IMR-90 (cell line): ENCODE data around the gene CCDC136. TPM values are rescaled to one million over a fixed set of nuclear protein-coding genes. Genes with fewer than 3 reads are reported as not detected.

Experiments
- ATAC-seq: fragments of 200-7000 bp; cut with Tn5 transposase; 2 replicates; pipeline ENCODE4 v1.9.1; 2020; ENCODE audit warnings: low read depth, mild to moderate bottlenecking, moderate library complexity
- BruUV-seq: library from RNA; stranded (reverse); fragments of 400-500 nt; replicated peaks from 2 replicates; lab custom pipeline; 2021; lab: Mats Ljungman, UMichigan
- CTCF ChIA-PET: fragments of 300-600 bp; formaldehyde crosslinking; extraction: SDS; loops from one replicate; lab custom pipeline; 2021; ENCODE audit warnings: antibody characterized with exemption; lab: Yijun Ruan, JAX
- POLR2A ChIA-PET: fragments of 300-600 bp; sonication (Branson Sonifier 250); formaldehyde crosslinking; loops from one replicate; lab custom pipeline; 2022; ENCODE audit warnings: antibody characterized with exemption; ENCODE audit not compliant: unreplicated experiment; lab: Charles Lee
- DNase-seq: peaks from one replicate; pipeline ENCODE4 v3.0.0; 2013
- H2AFZ ChIP-seq: replicated peaks from 2 replicates; pipeline ENCODE3; 2013; ENCODE audit warnings: low read length, mild to moderate bottlenecking; ENCODE audit not compliant: poor library complexity
- H2AK5ac ChIP-seq: 2 replicates; pipeline ENCODE4 v1.6.1; 2013; ENCODE audit warnings: low read depth, low read length, inconsistent platforms
- H2AK9ac ChIP-seq: replicated peaks from 2 replicates; pipeline ENCODE3; 2013; ENCODE audit warnings: mild to moderate bottlenecking, low read depth, low read length, moderate library complexity; ENCODE audit not compliant: poor library complexity
- H2BK120ac ChIP-seq: 2 replicates; pipeline ENCODE4 v1.6.1; 2013; ENCODE audit warnings: low read depth, low read length, inconsistent platforms
- H2BK15ac ChIP-seq: 3 replicates; pipeline ENCODE4 v1.6.1; 2013; ENCODE audit warnings: low read depth, low read length, inconsistent platforms
- H2BK20ac ChIP-seq: 2 replicates; pipeline ENCODE4 v1.6.1; 2013; ENCODE audit warnings: low read depth, mild to moderate bottlenecking, inconsistent platforms, low read length, moderate library complexity
- H2BK5ac ChIP-seq: 2 replicates; pipeline ENCODE4 v1.6.1; 2013; ENCODE audit warnings: mild to moderate bottlenecking, low read depth, low read length, inconsistent platforms; ENCODE audit not compliant: poor library complexity, severe bottlenecking
- H3K14ac ChIP-seq: replicated peaks from 2 replicates; pipeline ENCODE4 v1.6.1; 2013; ENCODE audit warnings: low read depth, low read length, inconsistent platforms
- H3K18ac ChIP-seq: 2 replicates; pipeline ENCODE4 v1.6.1; 2013; ENCODE audit warnings: low read depth, low read length, control low read depth
- H3K23ac ChIP-seq: 2 replicates; pipeline ENCODE4 v1.6.1; 2013; ENCODE audit warnings: low read depth, low read length, inconsistent platforms
- H3K27ac ChIP-seq: 2 replicates; pipeline ENCODE4 v1.5.1; 2013; ENCODE audit warnings: mild to moderate bottlenecking, control low read depth, low read length; ENCODE audit not compliant: insufficient read depth
- H3K27me3 ChIP-seq: 2 replicates; pipeline ENCODE4 v1.6.1; 2013; ENCODE audit warnings: low read length; ENCODE audit not compliant: control insufficient read depth, insufficient read depth
- H3K36me3 ChIP-seq: 2 replicates; pipeline ENCODE4 v1.6.1; 2013; ENCODE audit warnings: low read length, mixed read lengths; ENCODE audit not compliant: control insufficient read depth, insufficient read depth
- H3K4ac ChIP-seq: 2 replicates; pipeline ENCODE4 v1.6.1; 2013; ENCODE audit warnings: low read depth, low read length, inconsistent platforms
- H3K4me1 ChIP-seq: 2 replicates; pipeline ENCODE4 v1.6.1; 2013; ENCODE audit warnings: low read length, mixed read lengths; ENCODE audit not compliant: control insufficient read depth, insufficient read depth
- H3K4me2 ChIP-seq: 2 replicates; pipeline ENCODE4 v1.6.1; 2013; ENCODE audit warnings: low read depth, mild to moderate bottlenecking, control low read depth, low read length, moderate library complexity
- H3K4me3 ChIP-seq: 2 replicates; pipeline ENCODE4 v1.5.1; 2013; ENCODE audit warnings: low read depth, mild to moderate bottlenecking, control low read depth, low read length, moderate library complexity; ENCODE audit not compliant: insufficient read depth
- H3K56ac ChIP-seq: 2 replicates; pipeline ENCODE4 v1.6.1; 2013; ENCODE audit warnings: low read length, inconsistent platforms; ENCODE audit not compliant: insufficient read depth; ENCODE audit errors: extremely low read depth
- H3K79me1 ChIP-seq, 2 experiments: 2 replicates each; pipeline ENCODE4 v1.6.1; 2013; ENCODE audit warnings: low read length in 2 of 2, inconsistent platforms in 1 of 2, low read depth in 1 of 2
- H3K9ac ChIP-seq: 2 replicates; pipeline ENCODE4 v1.6.1; 2013; ENCODE audit warnings: low read depth, low read length, control low read depth
- H3K9me1 ChIP-seq: 2 replicates; pipeline ENCODE4 v1.6.1; 2013; ENCODE audit warnings: low read length, inconsistent platforms; ENCODE audit not compliant: insufficient read depth
- H3K9me3 ChIP-seq: 2 replicates; pipeline ENCODE4 v1.6.1; 2013; ENCODE audit warnings: low read length; ENCODE audit not compliant: control insufficient read depth, insufficient read depth
- H4K20me1 ChIP-seq: 2 replicates; pipeline ENCODE4 v1.6.1; 2013; ENCODE audit warnings: low read length, inconsistent platforms; ENCODE audit not compliant: insufficient read depth
- H4K5ac ChIP-seq: 2 replicates; pipeline ENCODE4 v1.6.1; 2013; ENCODE audit warnings: mild to moderate bottlenecking, low read depth, low read length, control low read depth
- H4K8ac ChIP-seq, 2 experiments: 2 replicates each; pipeline ENCODE4 v1.6.1; 2013; ENCODE audit warnings: low read depth in 2 of 2, low read length in 2 of 2, control low read depth in 1 of 2, inconsistent platforms in 1 of 2
- H4K91ac ChIP-seq: 2 replicates; pipeline ENCODE4 v1.6.1; 2013; ENCODE audit warnings: low read depth, low read length, inconsistent platforms; ENCODE audit not compliant: insufficient read depth
- BHLHE40 ChIP-seq: fragments of 150-350 bp; IDR thresholded peaks from 2 replicates; pipeline ENCODE4 v1.6.1; 2016; ENCODE audit warnings: mild to moderate bottlenecking, low read depth, low read length
- CEBPB ChIP-seq: IDR thresholded peaks from 2 replicates; pipeline ENCODE4 v1.6.1; 2012; ENCODE audit warnings: low read depth, low read length, improper control_type of control experiment
- CHD1 ChIP-seq: IDR thresholded peaks from 2 replicates; pipeline ENCODE4 v1.6.1; 2012; ENCODE audit warnings: low read depth, low read length, improper control_type of control experiment
- FOS ChIP-seq: fragments of 150-350 bp; IDR thresholded peaks from 2 replicates; pipeline ENCODE4 v1.6.1; 2016; ENCODE audit warnings: low read depth, low read length
- MXI1 ChIP-seq: IDR thresholded peaks from 2 replicates; pipeline ENCODE4 v1.6.1; 2012; ENCODE audit warnings: low read depth, mild to moderate bottlenecking, low read length, moderate library complexity, borderline replicate concordance
- RCOR1 ChIP-seq: IDR thresholded peaks from 2 replicates; pipeline ENCODE4 v1.6.1; 2012; ENCODE audit warnings: mild to moderate bottlenecking, low read length, improper control_type of control experiment; ENCODE audit not compliant: insufficient replicate concordance
- WGBS, 2 experiments: methylation state at CpG; one replicate each; pipeline versions ENCODE4 v1.1.5 to v1.1.7; 2013; ENCODE audit warnings: missing lambda C conversion rate in 2 of 2; ENCODE audit not compliant: insufficient read length in 1 of 2; ENCODE audit errors: extremely low coverage in 2 of 2; 5-methylcytosine and 5-hydroxymethylcytosine counted together
- dilution Hi-C: fragments of 300-500 bp; cut with HindIII; formaldehyde crosslinking; loops from one replicate; pipeline ENCODE4 v1.14.3; 2018; ENCODE audit warnings: low sequenced_read_pairs; ENCODE audit not compliant: unreplicated experiment
- in situ Hi-C: fragments of 300-500 bp; cut with MboI; formaldehyde crosslinking; loops from 3 replicates; pipeline ENCODE4 v1.14.3; 2019; ENCODE audit warnings: low sequenced_read_pairs, inconsistent platforms, mixed read lengths
- intact Hi-C: fragments of 100-400 bp; cut with micrococcal nuclease; formaldehyde crosslinking; loops from 2 replicates; pipeline ENCODE4 v1.10.0; 2022
- polyA plus RNA-seq, 3 experiments: library from polyadenylated mRNA; depleted of rRNA; stranded (reverse); fragments of >200 nt; gene quantifications; 2 replicates each; pipeline ENCODE4 v1.2.3, GENCODE V29; 2012; ENCODE audit warnings: low replicate concordance in 1 of 3
- total RNA-seq: library from RNA; depleted of rRNA; stranded (reverse); fragments of >200 nt; gene quantifications from 2 replicates; pipeline ENCODE4 v1.2.3, GENCODE V29; 2012
- TF ChIP-seq, protein P1 (sequence below): conservative IDR thresholded peaks from 2 replicates; pipeline ENCODE4 v1.5.1; 2012; ENCODE audit warnings: mild to moderate bottlenecking, low read depth, low read length, improper control_type of control experiment

Gene CCDC136
- total and polyA plus RNA-seq, 2 of the 4 experiments (the other 2 are of a cell fraction): 7.7 to 18.0 TPM

DNA sequence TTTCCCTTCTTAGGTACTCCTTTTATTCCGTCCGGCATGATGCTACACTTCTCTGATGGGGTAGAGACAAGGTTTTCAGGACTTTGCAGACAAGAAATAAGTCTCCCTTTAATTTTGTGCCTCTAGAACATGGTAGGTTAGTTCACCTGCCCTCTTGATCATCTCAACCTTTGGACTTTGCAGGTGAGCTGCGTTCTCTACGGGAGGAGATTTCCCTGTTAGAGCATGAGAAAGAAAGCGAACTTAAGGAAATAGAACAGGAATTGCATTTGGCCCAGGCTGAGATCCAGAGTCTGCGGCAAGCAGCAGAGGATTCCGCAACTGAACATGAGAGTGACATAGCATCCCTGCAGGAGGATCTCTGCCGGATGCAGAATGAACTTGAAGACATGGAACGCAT is 9.2 kb downstream of the CCDC136 start:
- H2AK9ac ChIP-seq: no peak overlapping the region
- in situ Hi-C loops (no loop called here), dilution Hi-C loops (no loop called here), intact Hi-C loops (no loop called here)
- H3K9ac ChIP-seq: no peak overlapping the region
- H3K9me3 ChIP-seq: no peaks in the 10 kb centered on the region
- H2BK15ac ChIP-seq: no peak overlapping the region
- no peak overlapping the region for H4K91ac ChIP-seq
- H3K14ac ChIP-seq: no peak overlapping the region
- H3K4me3 ChIP-seq: no peak overlapping the region
- DNase-seq (no peak), ATAC-seq (no peak)
- no peak overlapping the region for H2BK5ac ChIP-seq
- 97% methylated on average over 7 of the region's 9 CpGs; no CpG with 5 or more reads in 1 of the 2 experiments for WGBS, 2 experiments
- H3K27me3 ChIP-seq: no peaks in the 10 kb centered on the region
- no peak overlapping the region for H4K8ac ChIP-seq
- no peak overlapping the region for H2AK5ac ChIP-seq
- no peaks in the 10 kb centered on the region for H3K79me1 ChIP-seq
- ChIA-PET CTCF (no interaction called here), POLR2A (no interaction called here)
- no peak overlapping the region for H3K56ac ChIP-seq
- no peak overlapping the region for H3K4ac ChIP-seq
- no peak overlapping the region for H3K4me2 ChIP-seq
- no peak overlapping the region for H3K23ac ChIP-seq
- peaks cover 25% of the 10 kb centered on the region for H3K36me3 ChIP-seq
- peaks cover 2% of the 10 kb centered on the region; the same call in 1 of the 2 replicates for H3K9me1 ChIP-seq
- H2AFZ ChIP-seq: no peak overlapping the region
- H2BK20ac ChIP-seq: no peak overlapping the region
- no peak overlapping the region for H4K5ac ChIP-seq
- H3K4me1 ChIP-seq: peaks cover 3% of the 10 kb centered on the region
- no peak overlapping the region for H3K18ac ChIP-seq
- no peak for TF ChIP-seq BHLHE40
- no peak for TF ChIP-seq FOS
- TF ChIP-seq, protein P1, sequence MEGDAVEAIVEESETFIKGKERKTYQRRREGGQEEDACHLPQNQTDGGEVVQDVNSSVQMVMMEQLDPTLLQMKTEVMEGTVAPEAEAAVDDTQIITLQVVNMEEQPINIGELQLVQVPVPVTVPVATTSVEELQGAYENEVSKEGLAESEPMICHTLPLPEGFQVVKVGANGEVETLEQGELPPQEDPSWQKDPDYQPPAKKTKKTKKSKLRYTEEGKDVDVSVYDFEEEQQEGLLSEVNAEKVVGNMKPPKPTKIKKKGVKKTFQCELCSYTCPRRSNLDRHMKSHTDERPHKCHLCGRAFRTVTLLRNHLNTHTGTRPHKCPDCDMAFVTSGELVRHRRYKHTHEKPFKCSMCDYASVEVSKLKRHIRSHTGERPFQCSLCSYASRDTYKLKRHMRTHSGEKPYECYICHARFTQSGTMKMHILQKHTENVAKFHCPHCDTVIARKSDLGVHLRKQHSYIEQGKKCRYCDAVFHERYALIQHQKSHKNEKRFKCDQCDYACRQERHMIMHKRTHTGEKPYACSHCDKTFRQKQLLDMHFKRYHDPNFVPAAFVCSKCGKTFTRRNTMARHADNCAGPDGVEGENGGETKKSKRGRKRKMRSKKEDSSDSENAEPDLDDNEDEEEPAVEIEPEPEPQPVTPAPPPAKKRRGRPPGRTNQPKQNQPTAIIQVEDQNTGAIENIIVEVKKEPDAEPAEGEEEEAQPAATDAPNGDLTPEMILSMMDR: no peak
- no peak for TF ChIP-seq CEBPB
- no peak for TF ChIP-seq MXI1
- no peak for TF ChIP-seq RCOR1
- no peak for TF ChIP-seq CHD1
- BruUV-seq: no TSS peak
- H3K27ac ChIP-seq: no peak overlapping the region
- H4K20me1 ChIP-seq: no peaks in the 10 kb centered on the region
- H2BK120ac ChIP-seq: no peak overlapping the region
